Loucy (cell line): Measurements from ENCODE around the gene ATP1A4.

Source experiments
- H2AFZ ChIP-seq: fragments of 200-600 bp; sonication (generic); 2 replicates; pipeline ENCODE4 v1.6.0; 2016; ENCODE audit warnings: antibody characterized with exemption, mild to moderate bottlenecking, low read length, moderate library complexity
- H3F3A ChIP-seq: fragments of 200-600 bp; 2 replicates; pipeline ENCODE4 v1.6.0; 2016; ENCODE audit warnings: antibody characterized with exemption, low read depth, mild to moderate bottlenecking
- H3K27me3 ChIP-seq: fragments of 200-600 bp; sonication (generic); 2 replicates; pipeline ENCODE4 v1.6.1; 2014; ENCODE audit warnings: low read length, mild to moderate bottlenecking; ENCODE audit not compliant: insufficient read depth, poor library complexity, severe bottlenecking
- H3K36me3 ChIP-seq: fragments of 200-600 bp; sonication (generic); 2 replicates; pipeline ENCODE4 v1.6.1; 2016; ENCODE audit warnings: low read length; ENCODE audit not compliant: insufficient read depth
- H3K4me1 ChIP-seq: fragments of 200-600 bp; sonication (generic); 2 replicates; pipeline ENCODE4 v1.5.1; 2014; ENCODE audit warnings: low read length, mild to moderate bottlenecking; ENCODE audit not compliant: insufficient read depth, poor library complexity, severe bottlenecking
- H3K4me2 ChIP-seq: fragments of 200-600 bp; sonication (generic); 2 replicates; pipeline ENCODE4 v1.6.0; 2014; ENCODE audit warnings: antibody characterized with exemption, low read length, low read depth, mild to moderate bottlenecking; ENCODE audit not compliant: poor library complexity, severe bottlenecking
- H3K4me3 ChIP-seq: fragments of 200-600 bp; sonication (generic); 2 replicates; pipeline ENCODE4 v1.5.1; 2014; ENCODE audit warnings: low read length, mild to moderate bottlenecking, mixed read lengths; ENCODE audit not compliant: poor library complexity, severe bottlenecking
- H3K79me2 ChIP-seq: fragments of 200-600 bp; sonication (generic); 2 replicates; pipeline ENCODE4 v1.6.1; 2014; ENCODE audit warnings: low read length; ENCODE audit not compliant: insufficient read depth
- H3K9ac ChIP-seq: fragments of 200-600 bp; sonication (generic); 2 replicates; pipeline ENCODE4 v1.6.0; 2014; ENCODE audit warnings: mild to moderate bottlenecking, low read depth, low read length, moderate library complexity; ENCODE audit not compliant: poor library complexity, severe bottlenecking
- H3K9me2 ChIP-seq: fragments of 200-600 bp; sonication (generic); replicated peaks from 2 replicates; pipeline ENCODE4 v1.6.1; 2016; ENCODE audit warnings: low read depth, low read length, mixed read lengths
- H3K9me3 ChIP-seq: fragments of 200-600 bp; sonication (generic); 2 replicates; pipeline ENCODE4 v1.6.1; 2014; ENCODE audit warnings: mild to moderate bottlenecking, antibody characterized with exemption, low read length, low read depth; ENCODE audit not compliant: insufficient read depth
- H4K20me1 ChIP-seq: fragments of 200-600 bp; sonication (generic); 2 replicates; pipeline ENCODE4 v1.6.0; 2014; ENCODE audit warnings: antibody characterized with exemption, low read length, mild to moderate bottlenecking; ENCODE audit not compliant: insufficient read depth, poor library complexity, severe bottlenecking
- CTCF ChIP-seq: fragments of 200-600 bp; sonication (generic); conservative IDR thresholded peaks from 2 replicates; pipeline ENCODE4 v1.5.1; 2014; ENCODE audit warnings: mild to moderate bottlenecking, antibody characterized with exemption, low read length
- EZH2phosphoT487 ChIP-seq: fragments of 200-600 bp; IDR thresholded peaks from 2 replicates; pipeline ENCODE4 v1.6.1; 2018; ENCODE audit warnings: antibody characterized with exemption, mild to moderate bottlenecking, moderate library complexity, borderline replicate concordance

The ATP1A4 gene

GRCh38 chr1:160134791-160135572 lies 16.4 kb upstream of the ATP1A4 start:
- TF ChIP-seq EZH2phosphoT487 (no peak), CTCF (no peak)
- Histone ChIP-seq H3K27me3 (no peaks in the 10 kb centered on the region), H3K4me1 (no peaks in the 10 kb centered on the region), H2AFZ (no peak overlapping the region), H3K79me2 (no peaks in the 10 kb centered on the region), H3K36me3 (no peaks in the 10 kb centered on the region), H3K4me3 (no peak overlapping the region), H4K20me1 (no peaks in the 10 kb centered on the region), H3K9me2 (no peaks in the 10 kb centered on the region), H3K9me3 (no peaks in the 10 kb centered on the region), H3F3A (no peaks in the 10 kb centered on the region), H3K4me2 (no peak overlapping the region), H3K9ac (no peak overlapping the region)

GRCh38 chr1:160136121-160136925 lies 15.1 kb upstream of the ATP1A4 start:
- Histone ChIP-seq H3K79me2 (no peaks in the 10 kb centered on the region), H3K4me2 (no peak overlapping the region), H3F3A (no peaks in the 10 kb centered on the region), H3K4me1 (no peaks in the 10 kb centered on the region), H3K36me3 (no peaks in the 10 kb centered on the region), H4K20me1 (no peaks in the 10 kb centered on the region), H3K9me2 (no peaks in the 10 kb centered on the region), H3K9me3 (no peaks in the 10 kb centered on the region), H2AFZ (no peak overlapping the region), H3K27me3 (no peaks in the 10 kb centered on the region), H3K4me3 (no peak overlapping the region), H3K9ac (no peak overlapping the region)
- TF ChIP-seq EZH2phosphoT487, result no peak
- TF ChIP-seq CTCF, result no peak

- TF ChIP-seq EZH2phosphoT487, result no peak
- TF ChIP-seq CTCF, result no peak
- Histone ChIP-seq H4K20me1 (no peaks in the 10 kb centered on the region), H3K9me2 (no peaks in the 10 kb centered on the region), H3F3A (no peaks in the 10 kb centered on the region), H3K4me2 (no peak overlapping the region), H3K79me2 (no peaks in the 10 kb centered on the region), H3K9ac (no peak overlapping the region), H3K4me1 (no peaks in the 10 kb centered on the region), H3K9me3 (no peaks in the 10 kb centered on the region), H3K4me3 (no peak overlapping the region), H2AFZ (no peak overlapping the region), H3K36me3 (no peaks in the 10 kb centered on the region), H3K27me3 (no peaks in the 10 kb centered on the region)
Measured at GRCh38 chr1:160136926-160137200, 14.5 kb upstream of the ATP1A4 start.
